Memory B cell (primary cell): ENCODE measurements around the gene SPRN.
"Not testable (repeated sequence)": the region's sequence is repeated elsewhere in the genome, so short reads cannot be mapped to it uniquely, and the experiment has no call there.

Experiments
- ATAC-seq: fragments of 150-1000 bp; cut with Tn5 transposase; 2 replicates; pipeline ENCODE4 v1.10.0; 2021; ENCODE audit warnings: low read depth, mild to moderate bottlenecking, moderate library complexity
- DNase-seq, 2 donors: peaks; one replicate each; pipeline ENCODE4 v3.0.0; 2022; ENCODE audit warnings: low spot score in 2 of 2
- H3K27ac Mint-ChIP-seq: one replicate; pipeline ENCODE4 v1.8.0; 2022; ENCODE audit warnings: mild to moderate bottlenecking, moderate library complexity, mixed read lengths
- H3K27me3 Mint-ChIP-seq: one replicate; pipeline ENCODE4 v1.8.0; 2022; ENCODE audit warnings: mixed read lengths
- H3K36me3 Mint-ChIP-seq: one replicate; pipeline ENCODE4 v1.8.0; 2022; ENCODE audit warnings: mild to moderate bottlenecking, mixed read lengths
- H3K4me1 Mint-ChIP-seq: one replicate; pipeline ENCODE4 v1.8.0; 2022; ENCODE audit warnings: mixed read lengths
- H3K4me3 Mint-ChIP-seq: one replicate; pipeline ENCODE4 v1.8.0; 2022; ENCODE audit warnings: mild to moderate bottlenecking, moderate library complexity, mixed read lengths
- H3K9me3 Mint-ChIP-seq: one replicate; pipeline ENCODE4 v1.8.0; 2022; ENCODE audit warnings: mixed read lengths

Gene SPRN

GRCh38 chr10:133396035-133396624, 28.3 kb downstream of the SPRN start:
- Mint-ChIP-seq H3K4me1 (peaks cover 36% of the 10 kb centered on the region), H3K36me3 (peaks cover 20% of the 10 kb centered on the region), H3K4me3 (no peak overlapping the region), H3K27me3 (no peaks in the 10 kb centered on the region), H3K27ac (no peak overlapping the region), H3K9me3 (no peaks in the 10 kb centered on the region)
- DNase-seq (no peak), ATAC-seq (no peak)

- Mint-ChIP-seq H3K9me3 (no peaks in the 10 kb centered on the region), H3K4me3 (peak overlapping the region; percentile 89), H3K36me3 (peaks cover 17% of the 10 kb centered on the region), H3K27me3 (no peaks in the 10 kb centered on the region), H3K27ac (peak overlapping the region; percentile 84), H3K4me1 (peaks cover 40% of the 10 kb centered on the region)
- DNase-seq, result no peak
- ATAC-seq, result no peak
Observed at GRCh38 chr10:133394801-133395221, 29.6 kb downstream of the SPRN start.

DNA sequence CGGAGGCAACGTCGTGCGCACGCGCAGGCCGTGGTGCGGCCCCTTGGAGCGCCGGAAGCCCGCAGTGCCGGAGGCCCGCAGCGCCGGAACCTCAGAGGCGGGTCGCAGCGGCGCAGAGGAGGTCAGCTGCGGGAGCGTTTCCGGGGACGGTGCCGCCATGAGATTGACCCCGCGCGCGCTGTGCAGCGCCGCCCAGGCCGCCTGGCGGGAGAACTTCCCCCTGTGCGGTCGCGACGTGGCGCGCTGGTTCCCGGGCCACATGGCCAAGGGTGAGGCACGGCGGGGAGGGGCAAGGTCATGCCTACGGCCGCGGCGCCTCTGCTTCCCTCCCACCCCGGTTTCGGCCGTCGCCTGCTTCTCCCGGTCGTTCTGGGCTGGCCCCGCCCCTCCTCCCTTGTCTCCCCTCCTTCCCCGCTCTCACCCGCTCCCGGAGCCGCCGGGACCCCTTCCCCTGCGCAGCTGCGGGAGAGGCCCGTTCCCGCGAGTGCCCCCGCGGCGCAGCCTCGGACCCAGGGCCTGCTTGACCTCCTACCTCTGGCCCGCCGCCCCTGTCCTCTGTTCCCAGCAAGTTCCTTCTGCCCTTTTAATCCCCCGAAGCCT, 30.3 kb downstream of the SPRN start, which contains the start of gene MTG1:
Gene MTG1 (plus strand): TSS at position 94 of the 600 bp plus-strand sequence. CDS start 64 bp downstream, at position 158.
- no peaks in the 10 kb centered on the region for H3K9me3 Mint-ChIP-seq
- H3K4me1 Mint-ChIP-seq, result peaks cover 43% of the 10 kb centered on the region
- DNase-seq (peak; percentile 93 to 96), ATAC-seq (peak; percentile 65)
- H3K27me3 Mint-ChIP-seq, result no peaks in the 10 kb centered on the region
- peak within 1 kb of the TSS; percentile 84 for H3K27ac Mint-ChIP-seq
- peaks cover 16% of the 10 kb centered on the region for H3K36me3 Mint-ChIP-seq
- peak within 1 kb of the TSS; percentile 89 for H3K4me3 Mint-ChIP-seq

DNA sequence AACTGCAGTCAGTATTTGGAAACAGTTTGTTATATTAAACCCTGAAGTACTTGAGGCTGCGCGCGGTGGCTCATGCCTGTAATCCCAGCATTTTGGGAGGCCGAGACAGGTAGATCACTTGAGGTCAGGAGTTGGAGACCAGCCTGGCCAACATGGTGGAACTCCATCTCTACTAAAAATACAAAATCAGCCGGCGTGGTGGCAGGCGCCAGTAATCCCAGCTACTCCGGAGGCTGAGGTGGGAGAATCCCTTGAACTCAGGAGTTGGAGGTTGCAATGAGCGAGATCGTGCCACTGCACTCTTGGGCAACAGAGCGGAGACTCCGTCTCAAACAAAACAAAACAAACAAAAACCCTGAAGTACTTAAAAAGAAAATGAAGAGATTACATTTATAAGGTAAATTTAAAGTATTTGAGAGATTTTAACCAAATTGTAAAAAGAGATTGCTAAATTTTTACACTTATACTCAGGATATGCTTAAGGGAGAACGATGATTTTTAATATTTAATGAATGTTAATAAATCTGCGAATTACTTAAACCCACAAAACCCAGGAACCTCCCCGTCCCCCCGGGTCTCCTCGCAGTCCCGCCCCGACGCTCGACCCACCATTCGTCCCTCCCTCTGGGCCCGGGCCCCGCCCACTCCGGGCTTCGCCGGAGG, 30.9 kb downstream of the SPRN start:
- peak overlapping the region; percentile 84 for H3K27ac Mint-ChIP-seq

DNA sequence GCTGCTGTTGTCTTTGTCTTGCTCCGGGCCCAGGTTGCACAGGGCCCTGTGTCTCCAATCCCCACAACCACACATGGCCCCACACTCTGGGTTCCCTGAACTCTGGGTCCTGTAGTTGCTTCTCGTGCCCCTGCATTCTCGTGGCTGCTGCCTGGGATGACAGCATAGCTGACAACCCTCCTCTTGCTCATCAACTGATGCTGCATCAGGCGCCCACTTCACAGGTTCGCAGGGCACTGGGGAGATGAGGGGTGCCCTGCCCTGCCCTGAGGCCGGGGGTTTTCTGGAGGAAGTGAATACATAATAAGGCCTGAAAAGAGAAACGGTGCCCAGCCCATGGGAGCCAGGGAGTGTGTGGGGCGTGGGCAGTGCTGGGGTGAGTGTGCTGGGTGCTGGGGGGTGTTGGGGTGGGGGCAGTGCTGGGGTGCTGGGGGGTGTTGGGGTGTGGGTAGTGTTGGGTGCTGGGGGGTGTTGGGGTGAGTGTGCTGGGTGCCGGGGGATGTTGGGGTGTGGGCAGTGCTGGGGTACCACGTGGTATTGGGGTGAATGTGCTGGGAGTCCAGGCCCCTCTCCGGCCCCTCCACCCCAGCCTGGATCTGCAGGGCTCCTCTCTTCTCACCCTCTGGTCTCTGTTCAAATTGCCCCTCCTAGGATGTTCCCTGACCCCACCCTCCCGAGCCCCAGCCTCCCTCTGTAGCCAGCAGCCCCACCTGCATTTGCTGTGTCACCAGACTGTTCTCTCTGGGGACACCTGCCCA, 32.5 kb downstream of the SPRN start:
- H3K27ac Mint-ChIP-seq, result peak overlapping the region; percentile 88
- H3K9me3 Mint-ChIP-seq, result no peaks in the 10 kb centered on the region
- DNase-seq (no peak), ATAC-seq (peak; percentile 20)
- peaks cover 3% of the 10 kb centered on the region for H3K36me3 Mint-ChIP-seq
- H3K27me3 Mint-ChIP-seq, result no peaks in the 10 kb centered on the region
- H3K4me1 Mint-ChIP-seq, result peaks cover 45% of the 10 kb centered on the region
- H3K4me3 Mint-ChIP-seq, result peak overlapping the region; percentile 78

More for the DNA sequence above, 30.9 kb downstream of the SPRN start:
- Mint-ChIP-seq H3K4me1 (peaks cover 46% of the 10 kb centered on the region), H3K27me3 (no peaks in the 10 kb centered on the region), H3K4me3 (peak overlapping the region; percentile 89), H3K9me3 (no peaks in the 10 kb centered on the region), H3K36me3 (peaks cover 15% of the 10 kb centered on the region)
- no peak for ATAC-seq
- DNase-seq, result no peak

DNA sequence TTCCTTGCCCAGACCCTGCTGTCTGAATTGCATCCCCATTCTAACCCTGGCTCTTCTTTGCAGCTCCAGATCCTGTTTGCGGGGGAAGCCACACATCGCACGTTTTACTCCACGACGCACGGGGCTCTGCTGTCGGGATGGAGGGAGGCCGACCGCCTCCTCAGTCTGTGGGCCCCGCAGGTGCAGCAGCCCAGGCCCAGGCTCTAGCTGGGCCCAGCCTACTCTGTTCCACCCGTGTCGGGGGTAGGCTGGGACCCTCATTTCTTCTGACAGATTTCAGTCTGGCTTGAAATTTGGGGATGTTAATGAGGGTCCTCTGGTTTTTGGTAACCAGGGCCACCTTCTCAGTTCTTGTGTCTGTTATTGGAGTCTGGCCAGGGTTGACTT, 33.2 kb downstream of the SPRN start:
- H3K27ac Mint-ChIP-seq, result peak overlapping the region; percentile 88
- DNase-seq, result no peak
- peaks cover 45% of the 10 kb centered on the region for H3K4me1 Mint-ChIP-seq
- no peaks in the 10 kb centered on the region for H3K27me3 Mint-ChIP-seq
- ATAC-seq, result no peak
- peak overlapping the region; percentile 78 for H3K4me3 Mint-ChIP-seq
- no peaks in the 10 kb centered on the region for H3K9me3 Mint-ChIP-seq
- peaks cover 3% of the 10 kb centered on the region for H3K36me3 Mint-ChIP-seq

DNA sequence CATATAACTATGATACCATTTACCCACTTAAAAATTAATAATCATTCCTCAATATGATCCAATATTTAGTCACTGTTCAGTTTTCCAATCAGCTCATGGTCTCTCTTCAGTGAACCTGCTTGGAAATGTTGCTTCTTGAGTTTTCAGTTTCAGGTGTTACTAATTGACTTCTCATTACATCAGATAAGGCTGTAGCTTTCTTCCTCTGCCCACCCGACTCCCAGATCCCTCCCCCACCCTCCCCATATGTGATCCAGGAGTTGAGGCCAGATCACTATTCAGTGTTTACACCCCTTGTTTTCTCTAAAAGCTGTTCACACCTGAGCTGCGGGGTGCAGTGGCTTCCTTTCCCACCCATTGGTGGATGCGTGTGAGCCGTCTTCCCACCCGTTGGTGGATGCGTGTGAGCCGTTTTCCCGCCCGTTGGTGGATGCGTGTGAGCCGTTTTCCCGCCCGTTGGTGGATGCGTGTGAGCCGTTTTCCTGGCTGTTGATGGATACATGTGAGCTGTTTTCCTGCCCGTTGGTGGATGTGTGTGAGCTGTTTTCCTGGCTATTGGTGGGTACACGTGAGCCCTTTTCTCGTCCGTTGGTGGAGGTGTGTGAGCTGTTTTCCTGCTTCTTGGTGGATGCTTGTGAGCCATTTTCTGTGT, 33.7 kb downstream of the SPRN start:
- H3K4me1 Mint-ChIP-seq, result peaks cover 47% of the 10 kb centered on the region
- no peaks in the 10 kb centered on the region for H3K27me3 Mint-ChIP-seq
- peak overlapping the region; percentile 88 for H3K27ac Mint-ChIP-seq

GRCh38 chr10:133388973-133389818, 35.2 kb downstream of the SPRN start:
- peak overlapping the region; percentile 92 for H3K27ac Mint-ChIP-seq
- DNase-seq (peak in 1 of 2 donors; percentile 81), ATAC-seq (peak; percentile 86)
- no peaks in the 10 kb centered on the region for H3K27me3 Mint-ChIP-seq
- H3K4me3 Mint-ChIP-seq, result peak overlapping the region; percentile 97
- H3K9me3 Mint-ChIP-seq, result no peaks in the 10 kb centered on the region
- H3K4me1 Mint-ChIP-seq, result peaks cover 37% of the 10 kb centered on the region
- H3K36me3 Mint-ChIP-seq, result peaks cover 2% of the 10 kb centered on the region

More for the DNA sequence above, 33.7 kb downstream of the SPRN start:
- H3K9me3 Mint-ChIP-seq, result no peaks in the 10 kb centered on the region
- DNase-seq, result no peak
- ATAC-seq, result no peak
- H3K4me3 Mint-ChIP-seq, result peak overlapping the region; percentile 97
- peaks cover 4% of the 10 kb centered on the region for H3K36me3 Mint-ChIP-seq

- no peak for DNase-seq
- peaks cover 2% of the 10 kb centered on the region for H3K36me3 Mint-ChIP-seq
- no peak for ATAC-seq
- H3K27ac Mint-ChIP-seq, result peak overlapping the region; percentile 92
- H3K4me1 Mint-ChIP-seq, result peaks cover 37% of the 10 kb centered on the region
- H3K4me3 Mint-ChIP-seq, result peak overlapping the region; percentile 97
- no peaks in the 10 kb centered on the region for H3K27me3 Mint-ChIP-seq
- no peaks in the 10 kb centered on the region for H3K9me3 Mint-ChIP-seq
Observed at GRCh38 chr10:133388236-133388972, 36.0 kb downstream of the SPRN start.

- not testable (repeated sequence) for H3K27ac Mint-ChIP-seq, DNase-seq, ATAC-seq, H3K27me3 Mint-ChIP-seq, H3K4me3 Mint-ChIP-seq, H3K9me3 Mint-ChIP-seq, H3K36me3 Mint-ChIP-seq
- peaks cover 34% of the 10 kb centered on the region for H3K4me1 Mint-ChIP-seq
Observed at GRCh38 chr10:133386951-133387350, 37.5 kb downstream of the SPRN start.

GRCh38 chr10:133385214-133385613, 39.2 kb downstream of the SPRN start:
- Mint-ChIP-seq H3K27ac (no peak overlapping the region), H3K27me3 (no peaks in the 10 kb centered on the region), H3K4me3 (no peak overlapping the region), H3K9me3 (no peaks in the 10 kb centered on the region), H3K36me3 (peaks cover 2% of the 10 kb centered on the region), H3K4me1 (peaks cover 29% of the 10 kb centered on the region)
- DNase-seq, result no peak
- no peak for ATAC-seq

DNA sequence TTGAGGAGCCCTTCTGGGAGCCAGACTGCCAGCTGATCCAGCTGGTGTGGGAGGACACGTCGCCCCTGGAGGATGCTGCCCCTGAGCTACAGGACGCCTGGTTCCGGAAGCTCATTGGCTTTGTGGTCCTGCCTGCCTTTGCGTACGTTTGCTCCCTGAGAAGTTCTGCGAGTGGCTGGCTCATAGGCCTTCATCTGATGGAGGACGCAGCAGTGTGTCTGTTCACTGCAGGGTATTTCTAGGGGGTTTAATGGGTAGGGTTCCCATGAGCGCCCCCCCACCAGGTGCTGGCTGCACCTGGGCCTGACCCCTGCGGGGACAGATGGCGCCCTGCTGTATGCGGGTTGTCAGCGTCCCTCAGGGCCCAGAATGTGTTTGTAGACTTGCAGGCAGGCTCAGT, 40.4 kb downstream of the SPRN start:
- Mint-ChIP-seq H3K4me1 (peaks cover 29% of the 10 kb centered on the region), H3K27ac (no peak overlapping the region), H3K9me3 (no peaks in the 10 kb centered on the region), H3K36me3 (peaks cover 2% of the 10 kb centered on the region), H3K27me3 (no peaks in the 10 kb centered on the region), H3K4me3 (no peak overlapping the region)
- DNase-seq, result no peak
- no peak for ATAC-seq
